ENCODE data around the gene TCTN1. TPM values are rescaled to one million over a fixed set of nuclear protein-coding genes. Genes with fewer than 3 reads are reported as not detected.

Gene TCTN1
- total and polyA plus RNA-seq, 2 of the 13 experiments (the other 11 are each of a cell fraction or from before 2014, with no cell fraction given): 13.6 to 16.0 TPM

- TF ChIP-seq SMARCC2 (IDR thresholded peaks at IDR 0.05): no peak
- peak; percentile 44; the same call in 1 of the 2 replicates for TF ChIP-seq ZNF678 (CRISPR knock-in tag; IDR thresholded peaks at IDR 0.05)
- TF ChIP-seq CC2D1A (CRISPR knock-in tag; IDR thresholded peaks at IDR 0.05): no peak
- no peak for TF ChIP-seq NR3C1 (CRISPR knock-in tag; IDR thresholded peaks at IDR 0.05)
- TF ChIP-seq CEBPG (CRISPR knock-in tag; IDR thresholded peaks at IDR 0.05): peak; percentile 42
- no peak for TF ChIP-seq PRDM4 (CRISPR knock-in tag; IDR thresholded peaks at IDR 0.05; ENCODE audit: borderline replicate concordance)
- TF ChIP-seq ZBTB25 (CRISPR knock-in tag; IDR thresholded peaks at IDR 0.05): no peak
- no peak for TF ChIP-seq ZNF841 (CRISPR knock-in tag; IDR thresholded peaks at IDR 0.05; ENCODE audit: borderline replicate concordance)
- TF ChIP-seq NPAS2 (CRISPR knock-in tag; IDR thresholded peaks at IDR 0.05; ENCODE audit: borderline replicate concordance): no peak
- peak; percentile 76; the same call in 1 of the 2 replicates for TF ChIP-seq ZNF761 (CRISPR knock-in tag; conservative IDR thresholded peaks at IDR 0.05)
- TF ChIP-seq ARNT (IDR thresholded peaks at IDR 0.05): no peak
- TF ChIP-seq ZNF652 (CRISPR knock-in tag; IDR thresholded peaks at IDR 0.05; ENCODE audit: borderline replicate concordance, low read depth): no peak
- TF ChIP-seq ZNF746 (CRISPR knock-in tag; IDR thresholded peaks at IDR 0.05): no peak
- TF ChIP-seq PLRG1 (conservative IDR thresholded peaks at IDR 0.05): no peak
- peak; percentile 86 for TF ChIP-seq ZNF770 (CRISPR knock-in tag; IDR thresholded peaks at IDR 0.05)
- no peak for TF ChIP-seq PLSCR1 (CRISPR knock-in tag; IDR thresholded peaks at IDR 0.05; ENCODE audit: borderline replicate concordance)
- no peak for TF ChIP-seq TP53 (CRISPR knock-in tag; conservative IDR thresholded peaks at IDR 0.05)
- TF ChIP-seq FUBP1 (CRISPR knock-in tag; IDR thresholded peaks at IDR 0.05; ENCODE audit: borderline replicate concordance): no peak
These were observed at the start of gene TCTN1 (continued) for GRCh38 chr12:110613771-110614684.
